Measurements from ENCODE around the gene RCVRN. TPM values are rescaled to one million over a fixed set of nuclear protein-coding genes. Genes with fewer than 3 reads are reported as not detected.

RCVRN gene
- polyA plus RNA-seq, 1 experiment, result not detected

DNA sequence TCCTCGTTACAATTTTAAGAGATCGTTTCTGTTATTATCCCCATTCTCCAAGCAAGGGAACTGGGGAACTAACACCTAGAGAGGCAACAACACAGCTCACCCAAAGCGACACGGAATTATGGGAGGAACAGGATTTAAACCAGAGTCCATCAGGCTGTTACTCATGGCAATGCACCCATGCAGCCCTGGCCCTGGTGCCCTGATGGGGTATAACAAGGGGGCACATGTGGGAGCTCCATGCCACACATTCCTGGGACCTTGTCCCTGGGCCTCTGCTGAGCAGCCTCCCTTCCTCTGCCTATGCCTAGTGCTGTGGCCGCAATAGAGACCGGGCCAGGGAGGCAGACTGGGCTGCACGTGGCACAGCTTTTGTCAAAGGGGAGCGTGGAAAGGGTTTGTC is 13.3 kb upstream of the RCVRN start:
- TF ChIP-seq, protein P1, sequence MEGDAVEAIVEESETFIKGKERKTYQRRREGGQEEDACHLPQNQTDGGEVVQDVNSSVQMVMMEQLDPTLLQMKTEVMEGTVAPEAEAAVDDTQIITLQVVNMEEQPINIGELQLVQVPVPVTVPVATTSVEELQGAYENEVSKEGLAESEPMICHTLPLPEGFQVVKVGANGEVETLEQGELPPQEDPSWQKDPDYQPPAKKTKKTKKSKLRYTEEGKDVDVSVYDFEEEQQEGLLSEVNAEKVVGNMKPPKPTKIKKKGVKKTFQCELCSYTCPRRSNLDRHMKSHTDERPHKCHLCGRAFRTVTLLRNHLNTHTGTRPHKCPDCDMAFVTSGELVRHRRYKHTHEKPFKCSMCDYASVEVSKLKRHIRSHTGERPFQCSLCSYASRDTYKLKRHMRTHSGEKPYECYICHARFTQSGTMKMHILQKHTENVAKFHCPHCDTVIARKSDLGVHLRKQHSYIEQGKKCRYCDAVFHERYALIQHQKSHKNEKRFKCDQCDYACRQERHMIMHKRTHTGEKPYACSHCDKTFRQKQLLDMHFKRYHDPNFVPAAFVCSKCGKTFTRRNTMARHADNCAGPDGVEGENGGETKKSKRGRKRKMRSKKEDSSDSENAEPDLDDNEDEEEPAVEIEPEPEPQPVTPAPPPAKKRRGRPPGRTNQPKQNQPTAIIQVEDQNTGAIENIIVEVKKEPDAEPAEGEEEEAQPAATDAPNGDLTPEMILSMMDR (IDR thresholded peaks at IDR 0.05; ENCODE audit: insufficient read depth, low read depth, low read length), result no peak
- no peaks in the 10 kb centered on the region for H3K36me3 ChIP-seq (ENCODE audit: control insufficient read depth, insufficient read depth, low read length)
- H3K27me3 ChIP-seq (ENCODE audit: control insufficient read depth, insufficient read depth, low read length), result no peaks in the 10 kb centered on the region
- H3K4me3 ChIP-seq (ENCODE audit: low read depth, low read length), result no peak overlapping the region
- POLR2A ChIA-PET, result no interaction called here
- CTCF ChIA-PET, result interaction anchor here (0.7 to 2.1 kb wide), 2 partner anchors 18 to 696 kb away, joined by 3 to 6 read pairs; no protein-coding TSS in a partner anchor
- no peak for DNase-seq (ENCODE audit: low read depth)

GRCh38 chr17:9917801-9918200 is 12.7 kb upstream of the RCVRN start:
- H3K4me3 ChIP-seq (ENCODE audit: low read depth, low read length), result no peak overlapping the region
- no peak for DNase-seq (ENCODE audit: low read depth)
- POLR2A ChIA-PET, result no interaction called here
- CTCF ChIA-PET, result interaction anchor here (1.0 to 2.1 kb wide), 3 partner anchors 11 to 699 kb away, joined by 4 to 10 read pairs (median 6); no protein-coding TSS in a partner anchor
- H3K27me3 ChIP-seq (ENCODE audit: control insufficient read depth, insufficient read depth, low read length), result no peaks in the 10 kb centered on the region
- TF ChIP-seq, protein P1 (IDR thresholded peaks at IDR 0.05; ENCODE audit: insufficient read depth, low read depth, low read length), result no peak
- no peaks in the 10 kb centered on the region for H3K36me3 ChIP-seq (ENCODE audit: control insufficient read depth, insufficient read depth, low read length)

DNA sequence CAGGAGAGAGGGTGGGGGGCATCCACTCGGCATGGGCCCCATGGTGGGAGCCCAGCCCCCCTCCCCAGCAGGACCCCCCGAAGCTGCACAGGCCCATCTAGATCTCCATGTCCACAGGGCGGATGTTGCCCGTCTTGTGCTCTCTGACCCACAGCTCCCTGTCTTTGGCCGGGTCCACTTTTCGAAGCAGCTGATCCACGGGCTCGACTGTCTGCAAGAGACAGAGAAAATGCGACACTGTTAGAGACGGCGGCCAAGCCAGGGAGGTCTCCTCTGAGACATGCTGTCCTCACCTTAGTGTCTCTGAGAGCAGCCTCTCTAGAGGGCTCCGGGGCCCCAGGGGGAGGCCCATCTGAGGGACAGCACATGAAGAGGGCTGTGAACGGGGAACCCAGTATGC is 12.1 kb upstream of the RCVRN start:
- no peak overlapping the region for H3K4me3 ChIP-seq (ENCODE audit: low read depth, low read length)
- H3K36me3 ChIP-seq (ENCODE audit: control insufficient read depth, insufficient read depth, low read length), result no peaks in the 10 kb centered on the region
- no peak for DNase-seq (ENCODE audit: low read depth)
- ChIA-PET POLR2A (no interaction called here), CTCF (interaction anchor here (1.0 to 2.1 kb wide), 3 partner anchors 12 to 700 kb away, joined by 4 to 10 read pairs (median 6); no protein-coding TSS in a partner anchor)
- TF ChIP-seq, protein P1 (IDR thresholded peaks at IDR 0.05; ENCODE audit: insufficient read depth, low read depth, low read length), result no peak
- H3K27me3 ChIP-seq (ENCODE audit: control insufficient read depth, insufficient read depth, low read length), result no peaks in the 10 kb centered on the region

- no peak overlapping the region for H3K4me3 ChIP-seq (ENCODE audit: low read depth, low read length)
- no peak for DNase-seq (ENCODE audit: low read depth)
- TF ChIP-seq, protein P1 (IDR thresholded peaks at IDR 0.05; ENCODE audit: insufficient read depth, low read depth, low read length), result no peak
- no peaks in the 10 kb centered on the region for H3K27me3 ChIP-seq (ENCODE audit: control insufficient read depth, insufficient read depth, low read length)
- H3K36me3 ChIP-seq (ENCODE audit: control insufficient read depth, insufficient read depth, low read length), result no peaks in the 10 kb centered on the region
- ChIA-PET POLR2A (no interaction called here), CTCF (interaction anchor here (1.1 to 1.8 kb wide), 2 partner anchors 9 to 701 kb away, joined by 4 to 10 read pairs; no protein-coding TSS in a partner anchor)
Measured at GRCh38 chr17:9916108-9916507, 11.0 kb upstream of the RCVRN start.

- ChIA-PET CTCF (interaction anchor here (3.0 kb wide), 1 partner anchor 12 kb away, joined by 14 read pairs; no protein-coding TSS in a partner anchor), POLR2A (no interaction called here)
- Histone ChIP-seq H3K27me3 (ENCODE audit: control insufficient read depth, insufficient read depth, low read length) (no peaks in the 10 kb centered on the region), H3K4me3 (ENCODE audit: low read depth, low read length) (no peak overlapping the region), H3K36me3 (ENCODE audit: control insufficient read depth, insufficient read depth, low read length) (no peaks in the 10 kb centered on the region)
- DNase-seq (ENCODE audit: low read depth), result no peak
- TF ChIP-seq, protein P1 (IDR thresholded peaks at IDR 0.05; ENCODE audit: insufficient read depth, low read depth, low read length), result no peak
Measured at GRCh38 chr17:9913476-9913875, 8.4 kb upstream of the RCVRN start.

Data from BJ (cell line).